Measurements from ENCODE around the gene AKR1C1. TPM values are rescaled to one million over a fixed set of nuclear protein-coding genes. Genes with fewer than 3 reads are reported as not detected.
A peak's percentile ranks its signal among the peaks of the same experiment; 100 is the strongest.
"Not testable (repeated sequence)": the region's sequence is repeated elsewhere in the genome, so short reads cannot be mapped to it uniquely, and the experiment has no call there.

The AKR1C1 gene
- total RNA-seq, 4 donors from 2014 or later = 81.9 to 307 (median 222) TPM

- WGBS, 2 donors (ENCODE audit: low coverage in 1 of 2) = 78 to 88% methylated on average over 5 of the region's 5 CpGs
- TF ChIP-seq POLR2A (IDR thresholded peaks at IDR 0.05) (no peak), POLR2AphosphoS5 (IDR thresholded peaks at IDR 0.05) (no peak), EP300 (IDR thresholded peaks at IDR 0.05) (no peak)
- TF ChIP-seq, protein P1, sequence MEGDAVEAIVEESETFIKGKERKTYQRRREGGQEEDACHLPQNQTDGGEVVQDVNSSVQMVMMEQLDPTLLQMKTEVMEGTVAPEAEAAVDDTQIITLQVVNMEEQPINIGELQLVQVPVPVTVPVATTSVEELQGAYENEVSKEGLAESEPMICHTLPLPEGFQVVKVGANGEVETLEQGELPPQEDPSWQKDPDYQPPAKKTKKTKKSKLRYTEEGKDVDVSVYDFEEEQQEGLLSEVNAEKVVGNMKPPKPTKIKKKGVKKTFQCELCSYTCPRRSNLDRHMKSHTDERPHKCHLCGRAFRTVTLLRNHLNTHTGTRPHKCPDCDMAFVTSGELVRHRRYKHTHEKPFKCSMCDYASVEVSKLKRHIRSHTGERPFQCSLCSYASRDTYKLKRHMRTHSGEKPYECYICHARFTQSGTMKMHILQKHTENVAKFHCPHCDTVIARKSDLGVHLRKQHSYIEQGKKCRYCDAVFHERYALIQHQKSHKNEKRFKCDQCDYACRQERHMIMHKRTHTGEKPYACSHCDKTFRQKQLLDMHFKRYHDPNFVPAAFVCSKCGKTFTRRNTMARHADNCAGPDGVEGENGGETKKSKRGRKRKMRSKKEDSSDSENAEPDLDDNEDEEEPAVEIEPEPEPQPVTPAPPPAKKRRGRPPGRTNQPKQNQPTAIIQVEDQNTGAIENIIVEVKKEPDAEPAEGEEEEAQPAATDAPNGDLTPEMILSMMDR (IDR thresholded peaks at IDR 0.05) = no peak
- no peaks in the 10 kb centered on the region for H3K27me3 ChIP-seq
- no peak overlapping the region for H3K27ac ChIP-seq
- peaks cover 0 to 9% of the 10 kb centered on the region in 2 donors for H3K36me3 ChIP-seq
- no peak overlapping the region for H3K4me3 ChIP-seq
- no peaks in the 10 kb centered on the region for H3K4me1 ChIP-seq
- ATAC-seq = no peak
- H3K9me3 ChIP-seq = no peaks in the 10 kb centered on the region
Observed at GRCh38 chr10:4998671-4999070, 35.5 kb downstream of the AKR1C1 start.

DNA sequence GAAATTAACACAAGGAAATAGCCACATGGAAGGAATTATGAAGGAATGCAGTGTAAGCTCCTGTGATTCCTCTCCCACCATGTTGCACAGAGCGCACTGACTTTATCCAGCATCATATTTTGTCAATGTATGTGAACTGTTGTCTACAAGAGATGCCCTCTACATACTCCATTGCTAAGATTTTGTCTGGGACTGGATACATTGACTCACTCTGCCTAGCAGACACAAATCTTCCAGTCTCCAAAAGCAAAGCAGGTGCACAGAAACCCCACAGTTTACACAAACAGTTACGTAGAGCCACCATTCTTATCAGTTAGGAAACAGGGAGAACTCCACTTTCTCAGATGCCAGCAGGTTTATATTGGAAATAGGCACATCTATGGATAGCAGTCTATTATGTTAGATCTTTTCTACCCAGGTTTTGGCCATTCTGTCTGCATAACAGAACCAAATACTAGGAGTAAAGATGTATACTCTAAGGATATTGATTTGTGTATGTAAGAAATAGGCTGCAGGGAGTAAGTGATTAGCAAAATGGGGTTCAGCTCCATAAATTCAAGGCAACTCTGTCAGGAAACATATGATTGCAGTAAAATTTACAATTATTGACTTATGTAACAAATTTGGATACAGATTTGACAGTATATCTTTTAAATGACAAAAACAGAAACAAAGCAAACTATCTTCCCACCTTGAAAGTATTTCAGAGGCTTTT, 39.0 kb downstream of the AKR1C1 start:
- Histone ChIP-seq H3K4me1 (no peaks in the 10 kb centered on the region), H3K27me3 (no peaks in the 10 kb centered on the region), H3K9me3 (no peaks in the 10 kb centered on the region), H3K36me3 (peaks cover 0 to 9% of the 10 kb centered on the region in 2 donors), H3K4me3 (peak overlapping the region in 1 of 2 donors; percentile 47), H3K27ac (no peak overlapping the region)
- TF ChIP-seq EP300 (IDR thresholded peaks at IDR 0.05) (no peak), POLR2A (IDR thresholded peaks at IDR 0.05) (no peak), POLR2AphosphoS5 (IDR thresholded peaks at IDR 0.05) (no peak)
- TF ChIP-seq, protein P1 (IDR thresholded peaks at IDR 0.05) = no peak
- 79 to 100% methylated on average over 2 of the region's 2 CpGs for WGBS, 2 donors (ENCODE audit: low coverage in 1 of 2)
- no peak for ATAC-seq

- WGBS, 2 donors (ENCODE audit: low coverage in 1 of 2) = 18% methylated on average over 3 of the region's 10 CpGs; no CpG with 5 or more reads in 1 of the 2 donors
- H3K36me3 ChIP-seq, H3K4me1 ChIP-seq, H3K9me3 ChIP-seq, H3K27me3 ChIP-seq: not testable (repeated sequence)
- Histone ChIP-seq H3K27ac (peak within 1 kb of the TSS in 1 of 4 donors; percentile 60), H3K4me3 (peak within 1 kb of the TSS; percentile 36 to 47)
- ATAC-seq = peak; percentile 98
- peak in 1 of 2 donors; percentile 8 for TF ChIP-seq POLR2A (IDR thresholded peaks at IDR 0.05)
Observed at GRCh38 chr10:5003127-5004029, 40.2 kb downstream of the AKR1C1 start, which contains the start of gene AKR1C2. Gene AKR1C2 (minus strand): TSS chr10:5003857. CDS start chr10:5003835, 22 bp downstream.

- not testable (repeated sequence) for H3K27ac ChIP-seq, H3K27me3 ChIP-seq, H3K36me3 ChIP-seq, ATAC-seq, H3K4me3 ChIP-seq, H3K9me3 ChIP-seq, H3K4me1 ChIP-seq
- WGBS, 2 donors (ENCODE audit: low coverage in 1 of 2) = 0% methylated on average over 1 of the region's 1 CpG
Observed at GRCh38 chr10:5004030-5004385, 40.8 kb downstream of the AKR1C1 start.

- H3K9me3 ChIP-seq, H3K27ac ChIP-seq, ATAC-seq, H3K4me1 ChIP-seq, H3K27me3 ChIP-seq, H3K36me3 ChIP-seq, H3K4me3 ChIP-seq: not testable (repeated sequence)
Observed at GRCh38 chr10:5004501-5004900, 41.3 kb downstream of the AKR1C1 start.

DNA sequence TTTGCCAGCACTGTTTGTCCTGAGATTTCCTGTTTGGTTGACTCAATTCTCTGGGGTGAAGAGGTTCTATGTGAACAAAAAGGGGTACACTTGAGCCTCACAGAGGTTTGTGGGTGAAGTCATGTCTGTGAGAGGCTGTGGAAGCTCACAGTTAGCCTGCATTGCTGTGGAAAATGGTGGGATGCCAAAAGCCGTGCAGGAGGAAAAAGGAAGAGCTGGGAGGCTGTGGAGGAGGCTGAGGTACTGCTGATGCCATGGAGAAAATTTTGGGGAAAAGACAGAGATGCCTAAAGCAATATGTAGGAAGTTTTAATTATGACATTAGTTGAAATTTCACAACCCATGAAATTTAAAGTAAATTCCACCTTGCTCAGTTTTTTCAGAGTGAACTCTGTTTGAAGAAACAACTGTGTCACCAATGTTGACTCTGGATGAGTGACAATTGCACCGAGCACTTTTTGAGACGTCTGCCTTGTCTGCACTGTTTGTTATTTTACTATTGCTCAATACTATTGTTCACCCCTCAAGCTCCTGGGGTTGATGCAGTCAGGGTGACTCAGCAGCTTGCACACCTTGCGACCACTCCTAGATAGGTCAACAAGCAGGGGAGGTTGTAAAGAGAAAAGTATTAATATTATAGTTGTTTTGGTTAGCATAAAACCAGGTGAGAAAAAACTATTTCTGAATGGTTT, 45.8 kb downstream of the AKR1C1 start:
- 49 to 78% methylated on average over 3 of the region's 4 CpGs for WGBS, 2 donors (ENCODE audit: low coverage in 1 of 2)
- H3K27ac ChIP-seq = not testable (repeated sequence)

GRCh38 chr10:5010043-5010442, 46.8 kb downstream of the AKR1C1 start:
- not testable (repeated sequence) for H3K36me3 ChIP-seq, H3K4me1 ChIP-seq, H3K4me3 ChIP-seq, H3K27me3 ChIP-seq, H3K9me3 ChIP-seq, ATAC-seq, H3K27ac ChIP-seq
- WGBS, 2 donors (ENCODE audit: low coverage in 1 of 2) = no CpG with 5 or more reads among the region's 7 CpGs

More for the DNA sequence above, 45.8 kb downstream of the AKR1C1 start:
- not testable (repeated sequence) for H3K36me3 ChIP-seq, H3K9me3 ChIP-seq, ATAC-seq, H3K4me1 ChIP-seq, H3K4me3 ChIP-seq, H3K27me3 ChIP-seq

- H3K4me3 ChIP-seq, H3K36me3 ChIP-seq, ATAC-seq, H3K4me1 ChIP-seq, H3K27me3 ChIP-seq, H3K9me3 ChIP-seq, H3K27ac ChIP-seq: not testable (repeated sequence)
- 92 to 100% methylated on average over 1 to 2 of the region's 2 CpGs for WGBS, 2 donors (ENCODE audit: low coverage in 1 of 2)
Observed at GRCh38 chr10:5011392-5011791, 48.2 kb downstream of the AKR1C1 start.
